Measurements from ENCODE around the gene VEGFA. TPM values are rescaled to one million over a fixed set of nuclear protein-coding genes. Genes with fewer than 3 reads are reported as not detected.

The VEGFA gene
- total RNA-seq, 4 donors from 2014 or later: 39.2 to 58.5 (median 45.0) TPM

- H3K27me3 ChIP-seq: no peaks in the 10 kb centered on the region
- WGBS: 65% methylated on average over 9 of the region's 9 CpGs
- intact Hi-C loops (cut with DNase I): no loop called here
- H3K4me1 ChIP-seq: peaks cover 0 to 16% (median 0%) of the 10 kb centered on the region in 4 donors
- H3K27ac ChIP-seq (replicated peaks in 1 of 4): no peak overlapping the region
- H3K36me3 ChIP-seq: no peaks in the 10 kb centered on the region
- no peak overlapping the region for H3K4me3 ChIP-seq
- no peak for DNase-seq (ENCODE audit: extremely low spot score)
- H3K9me3 ChIP-seq: no peaks in the 10 kb centered on the region
- TF ChIP-seq POLR2AphosphoS5 (IDR thresholded peaks at IDR 0.05): no peak
- no peak for TF ChIP-seq POLR2A (IDR thresholded peaks at IDR 0.05; ENCODE audit: low read depth)
- no peak for TF ChIP-seq EP300 (IDR thresholded peaks at IDR 0.05)
- TF ChIP-seq CTCF (IDR thresholded peaks at IDR 0.05): no peak
Observed at GRCh38 chr6:43742931-43743632, 26.9 kb upstream of the VEGFA start.

GRCh38 chr6:43743682-43744381 is 26.2 kb upstream of the VEGFA start:
- Histone ChIP-seq H3K4me1 (peaks cover 0 to 16% (median 0%) of the 10 kb centered on the region in 4 donors), H3K36me3 (no peaks in the 10 kb centered on the region), H3K27me3 (no peaks in the 10 kb centered on the region), H3K9me3 (no peaks in the 10 kb centered on the region), H3K27ac (replicated peaks in 1 of 4) (no peak overlapping the region), H3K4me3 (no peak overlapping the region)
- no peak for DNase-seq (ENCODE audit: extremely low spot score)
- intact Hi-C loops (cut with DNase I): no loop called here
- TF ChIP-seq POLR2A (IDR thresholded peaks at IDR 0.05; ENCODE audit: low read depth) (no peak), EP300 (IDR thresholded peaks at IDR 0.05) (no peak), CTCF (IDR thresholded peaks at IDR 0.05) (no peak), POLR2AphosphoS5 (IDR thresholded peaks at IDR 0.05) (no peak)
- WGBS: 83% methylated on average over 4 of the region's 5 CpGs

- no peak for DNase-seq (ENCODE audit: extremely low spot score)
- no peaks in the 10 kb centered on the region for H3K36me3 ChIP-seq
- no peak for TF ChIP-seq POLR2AphosphoS5 (IDR thresholded peaks at IDR 0.05)
- TF ChIP-seq EP300 (IDR thresholded peaks at IDR 0.05): no peak
- TF ChIP-seq CTCF (IDR thresholded peaks at IDR 0.05): no peak
- no peak for TF ChIP-seq POLR2A (IDR thresholded peaks at IDR 0.05; ENCODE audit: low read depth)
- H3K9me3 ChIP-seq: no peaks in the 10 kb centered on the region
- WGBS: 87% methylated on average over 8 of the region's 8 CpGs
- H3K27me3 ChIP-seq: no peaks in the 10 kb centered on the region
- H3K27ac ChIP-seq (replicated peaks in 1 of 4): no peak overlapping the region
- intact Hi-C loops (cut with DNase I): no loop called here
- no peak overlapping the region for H3K4me3 ChIP-seq
- peaks cover 0 to 16% (median 0%) of the 10 kb centered on the region in 4 donors for H3K4me1 ChIP-seq
Observed at GRCh38 chr6:43744491-43744890, 25.5 kb upstream of the VEGFA start.

GRCh38 chr6:43744931-43745727 is 24.9 kb upstream of the VEGFA start:
- peaks cover 0 to 16% (median 0%) of the 10 kb centered on the region in 4 donors for H3K4me1 ChIP-seq
- DNase-seq (ENCODE audit: extremely low spot score): no peak
- no peaks in the 10 kb centered on the region for H3K9me3 ChIP-seq
- no peak overlapping the region for H3K4me3 ChIP-seq
- H3K27me3 ChIP-seq: no peaks in the 10 kb centered on the region
- H3K36me3 ChIP-seq: no peaks in the 10 kb centered on the region
- no peak overlapping the region for H3K27ac ChIP-seq (replicated peaks in 1 of 4)
- intact Hi-C loops (cut with DNase I): no loop called here
- TF ChIP-seq POLR2A (IDR thresholded peaks at IDR 0.05; ENCODE audit: low read depth): no peak
- TF ChIP-seq POLR2AphosphoS5 (IDR thresholded peaks at IDR 0.05): no peak
- no peak for TF ChIP-seq CTCF (IDR thresholded peaks at IDR 0.05)
- TF ChIP-seq EP300 (IDR thresholded peaks at IDR 0.05): no peak
- 97% methylated on average over 16 of the region's 16 CpGs for WGBS
